ENCODE results near the gene ANKRD17. TPM values are rescaled to one million over a fixed set of nuclear protein-coding genes. Genes with fewer than 3 reads are reported as not detected.
"Not testable (repeated sequence)": the region's sequence is repeated elsewhere in the genome, so short reads cannot be mapped to it uniquely, and the experiment has no call there.

Gene ANKRD17
- total RNA-seq, 1 donor from 2014 or later, result 42.7 TPM

DNA sequence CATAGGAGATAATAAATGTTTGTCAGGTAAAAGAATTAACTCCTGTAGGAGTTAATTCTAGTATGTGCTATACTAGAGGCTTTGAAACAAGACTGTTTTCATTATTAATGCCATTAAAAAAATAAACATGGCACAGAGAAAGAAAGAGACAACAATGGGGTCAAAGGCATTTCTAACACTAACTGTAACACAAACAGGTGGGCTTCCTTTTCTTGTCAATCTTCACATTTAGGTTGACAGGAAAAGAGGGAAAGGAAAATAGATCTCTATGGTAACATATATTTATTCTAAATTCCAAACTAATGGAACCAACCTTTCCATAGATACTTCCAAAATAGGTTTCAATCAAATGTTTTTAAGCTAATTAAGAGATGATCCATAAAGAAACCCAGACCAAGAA lies 9.8 kb downstream of the ANKRD17 start:
- peak in 1 of 2 donors; percentile 78 for DNase-seq (ENCODE audit: low read depth in 2 of 2)

DNA sequence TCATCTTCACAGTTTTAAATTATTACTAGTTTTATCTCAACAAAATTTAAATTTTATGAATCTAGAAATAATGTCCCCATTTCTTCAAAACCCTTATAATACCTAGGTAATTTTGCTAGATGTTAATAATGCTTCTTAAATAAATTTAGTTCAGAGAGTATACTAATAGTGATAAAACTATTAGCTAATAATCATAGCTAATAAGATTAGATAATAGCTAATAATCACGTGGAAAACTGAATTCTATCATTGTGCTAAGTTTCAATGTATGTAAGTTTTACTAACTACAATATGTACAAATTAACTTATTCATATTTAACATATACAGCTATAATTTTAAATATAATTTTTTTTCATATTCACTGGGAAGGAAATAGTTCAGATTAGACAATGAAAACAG lies 10.2 kb downstream of the ANKRD17 start:
- no peak for DNase-seq (ENCODE audit: low read depth in 2 of 2)

GRCh38 chr4:73247100-73247499 lies 11.5 kb downstream of the ANKRD17 start:
- DNase-seq (ENCODE audit: low read depth in 2 of 2), result no peak

DNA sequence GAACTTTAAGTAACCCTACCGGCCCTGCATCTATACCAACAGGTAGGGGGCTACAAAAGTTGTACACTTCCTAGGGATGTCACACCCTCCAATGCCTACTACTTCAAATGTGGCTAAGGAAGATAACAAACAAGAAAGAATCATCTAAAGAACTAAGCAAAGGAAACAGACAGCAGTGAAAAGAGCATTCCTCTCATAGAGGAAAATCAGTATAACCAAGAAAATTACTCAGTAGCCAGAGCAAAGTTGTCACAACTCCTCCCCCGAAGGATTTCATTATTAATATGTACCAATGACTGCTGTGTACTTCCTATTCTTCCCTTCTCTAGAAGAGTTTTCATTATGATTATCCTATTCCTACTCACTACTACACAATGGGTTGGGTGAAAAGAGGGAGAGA lies 12.6 kb downstream of the ANKRD17 start:
- no peak for DNase-seq (ENCODE audit: low read depth in 2 of 2)

DNA sequence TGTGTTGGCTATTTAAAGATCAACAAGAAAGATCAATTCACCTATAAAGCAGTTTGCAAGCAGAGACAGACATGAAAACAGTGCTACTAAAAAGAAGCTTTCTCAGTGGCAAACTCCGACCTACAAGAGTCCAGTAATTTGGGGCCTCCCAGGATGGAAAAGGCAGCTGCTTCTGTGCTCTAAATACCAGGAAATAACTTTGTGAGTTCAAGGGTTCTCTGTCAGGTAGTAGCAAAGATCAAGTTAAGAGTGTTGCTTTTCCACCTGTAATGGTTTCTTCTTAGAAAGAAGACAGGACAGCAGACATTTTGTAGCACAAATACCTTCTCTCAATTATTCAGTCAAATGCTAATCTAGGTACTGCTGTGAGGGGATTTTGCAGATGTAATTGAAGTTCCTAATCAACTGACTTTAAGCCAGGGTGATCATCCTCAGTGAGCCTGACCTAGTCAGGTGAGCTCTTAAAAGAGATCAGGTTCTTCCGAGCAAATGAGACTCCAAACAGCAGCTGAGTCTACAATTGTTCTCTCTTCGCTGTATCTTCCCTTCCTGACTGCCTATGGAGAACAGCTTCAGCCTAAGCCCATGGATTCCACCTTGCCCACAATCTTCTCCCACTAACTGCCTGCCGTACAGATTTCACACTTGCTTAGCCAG lies 13.5 kb downstream of the ANKRD17 start:
- no peak for DNase-seq (ENCODE audit: low read depth in 2 of 2)

DNA sequence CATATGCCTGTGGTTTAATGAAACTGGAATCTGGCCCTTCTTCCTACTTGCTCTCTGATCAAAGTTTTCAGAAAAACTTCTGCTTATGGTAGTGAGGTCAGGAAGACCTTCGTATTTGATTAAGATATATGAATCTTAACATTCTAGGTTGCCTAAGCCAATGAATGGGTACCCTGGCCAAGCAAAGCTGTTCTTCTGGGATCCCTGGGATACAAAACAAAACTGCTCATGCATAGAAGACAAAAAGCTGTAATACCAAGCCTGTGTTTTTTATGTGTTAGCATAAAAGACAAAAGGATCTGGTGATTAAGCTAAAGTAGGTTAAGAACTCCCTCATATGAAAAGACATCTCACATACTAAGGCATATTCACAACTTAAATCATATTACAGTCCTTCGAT lies 21.6 kb downstream of the ANKRD17 start:
- no peak for DNase-seq (ENCODE audit: low read depth in 2 of 2)

GRCh38 chr4:73236151-73236550 lies 22.4 kb downstream of the ANKRD17 start:
- no peak for DNase-seq (ENCODE audit: low read depth in 2 of 2)

- no peak for DNase-seq (ENCODE audit: low read depth in 2 of 2)
These were observed 23.9 kb downstream of the ANKRD17 start for GRCh38 chr4:73234712-73235111.

GRCh38 chr4:73231518-73232487 lies 26.8 kb downstream of the ANKRD17 start:
- DNase-seq (ENCODE audit: low read depth in 2 of 2), result no peak

- DNase-seq (ENCODE audit: low read depth in 2 of 2), result no peak
These were observed 27.6 kb downstream of the ANKRD17 start for GRCh38 chr4:73230865-73231517.

GRCh38 chr4:73228800-73229199 lies 29.8 kb downstream of the ANKRD17 start:
- DNase-seq (ENCODE audit: low read depth in 2 of 2), result not testable (repeated sequence)

- DNase-seq (ENCODE audit: low read depth in 2 of 2), result no peak
These were observed 33.7 kb downstream of the ANKRD17 start for GRCh38 chr4:73224886-73225285.

- DNase-seq (ENCODE audit: low read depth in 2 of 2), result no peak
These were observed 35.3 kb downstream of the ANKRD17 start for GRCh38 chr4:73223258-73223650.

- peak; percentile 97 for DNase-seq (ENCODE audit: low read depth in 2 of 2)
These were observed 35.9 kb downstream of the ANKRD17 start for GRCh38 chr4:73222466-73223257.

GRCh38 chr4:73221734-73222133 lies 36.9 kb downstream of the ANKRD17 start:
- peak; percentile 9 to 14 for DNase-seq (ENCODE audit: low read depth in 2 of 2)

- DNase-seq (ENCODE audit: low read depth in 2 of 2), result no peak
These were observed 37.8 kb downstream of the ANKRD17 start for GRCh38 chr4:73220815-73221214.

DNA sequence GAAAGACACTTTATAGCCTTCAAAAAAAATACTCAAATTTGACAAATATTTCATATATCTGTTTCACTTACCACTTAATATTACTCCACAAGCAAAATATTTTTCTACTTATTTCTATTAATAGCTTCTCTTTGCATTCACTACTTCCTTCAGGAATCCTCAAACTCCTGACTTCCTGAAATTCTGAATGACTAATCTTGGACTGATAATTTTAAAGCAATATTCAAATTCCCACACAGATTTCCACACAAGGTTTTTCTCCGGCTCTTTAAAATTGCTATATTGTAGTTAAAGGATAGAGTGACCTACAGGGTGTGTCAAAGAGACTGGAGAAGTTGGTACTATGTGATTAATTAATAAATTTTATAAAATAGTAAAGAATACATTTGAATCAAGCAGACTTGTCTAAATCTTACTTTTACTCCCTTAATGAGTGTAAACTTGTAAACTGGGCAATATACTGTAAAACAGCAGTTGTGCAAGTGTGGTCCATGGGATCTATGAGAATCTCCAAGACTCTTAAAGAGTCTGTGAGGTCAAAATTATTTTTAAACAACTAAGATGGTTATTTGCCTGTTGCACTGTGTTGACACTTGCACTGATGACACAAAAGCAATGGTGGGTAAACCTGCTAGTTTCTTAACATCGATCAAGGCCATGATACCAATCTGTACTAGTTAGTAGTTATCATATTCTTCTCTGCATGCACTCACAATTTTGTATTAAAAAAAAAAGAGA lies 44.5 kb downstream of the ANKRD17 start:
- peak in 1 of 2 donors; percentile 67 for DNase-seq (ENCODE audit: low read depth in 2 of 2)

DNA sequence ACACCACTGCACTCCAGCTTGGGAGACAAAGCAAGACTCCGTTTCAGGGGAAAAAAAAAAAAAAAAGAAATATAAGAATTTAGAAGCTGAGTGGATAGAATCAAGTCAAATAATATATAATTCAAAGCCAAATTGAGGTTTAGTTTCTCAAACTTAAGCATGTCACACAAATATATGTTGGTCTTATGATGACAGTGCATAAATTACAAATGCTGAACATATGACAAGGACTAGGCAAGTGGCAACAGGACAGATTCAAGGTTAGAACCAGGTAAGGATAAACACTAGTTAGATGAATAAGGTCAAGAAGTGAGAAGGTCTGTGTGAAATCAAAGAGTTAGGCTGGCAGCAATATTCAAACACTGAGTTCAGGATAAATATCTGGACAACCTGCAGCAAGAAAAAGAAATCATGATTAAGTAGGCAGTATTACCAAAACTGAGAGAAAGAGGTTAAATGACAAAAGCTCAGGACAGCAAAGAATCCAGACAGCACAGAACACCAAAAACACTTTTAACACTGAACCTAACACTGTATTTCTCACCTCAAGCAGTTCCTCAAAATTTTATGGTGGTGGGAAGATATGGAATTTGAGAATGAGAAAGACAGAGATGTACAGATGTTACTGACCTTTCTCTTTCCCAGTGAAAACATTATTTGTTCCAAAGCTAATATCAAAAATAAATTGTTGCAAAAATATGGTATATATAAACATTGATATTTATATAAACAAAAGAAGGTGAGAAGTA lies 45.4 kb downstream of the ANKRD17 start:
- no peak for DNase-seq (ENCODE audit: low read depth in 2 of 2)

DNA sequence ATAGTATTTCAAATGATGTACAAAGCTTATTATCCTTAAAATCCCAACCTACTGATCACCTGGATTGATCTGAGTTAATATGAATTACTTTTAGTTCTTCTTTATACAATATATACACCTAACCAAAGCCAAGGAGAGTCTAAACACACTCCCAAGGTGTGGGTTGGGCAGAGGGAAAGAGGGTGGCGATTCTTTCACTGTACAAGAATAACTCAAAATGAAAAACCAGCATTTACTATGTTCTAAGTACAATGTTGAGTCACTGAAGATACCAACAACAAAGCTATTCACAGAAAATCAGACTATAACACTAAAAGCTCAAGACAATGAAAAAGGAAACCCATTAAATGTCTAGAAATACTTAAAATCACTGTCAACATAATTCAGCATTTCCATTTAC lies 46.6 kb downstream of the ANKRD17 start:
- no peak for DNase-seq (ENCODE audit: low read depth in 2 of 2)

DNA sequence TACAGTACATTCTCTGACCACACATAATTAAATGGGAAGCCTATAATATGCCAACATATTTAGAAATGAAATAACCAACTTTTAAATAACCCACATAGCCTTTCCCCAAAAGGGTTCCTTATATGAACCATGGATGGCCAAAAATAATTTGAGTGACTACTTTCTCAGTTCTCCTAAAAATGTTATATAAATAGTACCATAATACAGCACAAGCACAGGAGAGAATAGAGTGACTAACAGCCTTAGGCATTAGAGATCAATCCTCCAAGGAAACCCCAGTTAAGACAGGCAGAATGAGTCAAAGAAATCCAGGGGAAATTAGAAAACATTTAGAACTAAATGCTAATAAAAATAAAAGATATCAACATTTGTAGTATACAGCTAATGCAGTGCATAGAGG lies 50.2 kb downstream of the ANKRD17 start:
- peak in 1 of 2 donors; percentile 48 for DNase-seq (ENCODE audit: low read depth in 2 of 2)
